Adrenal gland (tissue), 12 donors: Measurements from ENCODE around the gene CYP2J2. TPM values are rescaled to one million over a fixed set of nuclear protein-coding genes. Genes with fewer than 3 reads are reported as not detected.

Experiments used
- DNase-seq, 7 donors: peaks; one replicate each; pipeline ENCODE4 v3.0.0-alpha.2; 2019 to 2020
- H3K27ac ChIP-seq, 5 donors: fragments of 200-600 bp; sonication (generic) in 4 of 5; 1 replicate in 3 of 5; 2 replicates in 2 of 5; pipeline versions ENCODE4 v1.5.1 to v1.8.0; 2016 to 2020; ENCODE audit warnings: mild to moderate bottlenecking in 1 of 5
- H3K27me3 ChIP-seq: fragments of 200-600 bp; 2 replicates; pipeline ENCODE4 v1.8.0; 2021
- H3K36me3 ChIP-seq, 2 donors: fragments of 200-600 bp; replicated peaks in 1 of 2; 1 replicate in 1 of 2; 2 replicates in 1 of 2; pipeline versions ENCODE4 v1.5.1 to v1.8.0; 2018 to 2022
- H3K4me1 ChIP-seq, 2 donors: fragments of 200-600 bp; replicated peaks in 1 of 2; 1 replicate in 1 of 2; 2 replicates in 1 of 2; pipeline versions ENCODE4 v1.5.1 to v1.8.0; 2018 to 2021
- H3K4me3 ChIP-seq, 4 donors: fragments of 200-600 bp; sonication (generic) in 3 of 4; one replicate each; pipeline ENCODE4 v1.5.1; 2016 to 2018
- H3K9me3 ChIP-seq, 3 donors: fragments of 200-600 bp; sonication (generic) in 1 of 3; replicated peaks in 1 of 3; 1 replicate in 2 of 3; 2 replicates in 1 of 3; pipeline versions ENCODE4 v1.5.1 to v1.8.0; 2016 to 2021
- POLR2A ChIP-seq, 2 donors: fragments of 450-650 bp; IDR thresholded peaks; one replicate each; pipeline ENCODE4 v1.6.1; 2017; ENCODE audit warnings: antibody characterized with exemption in 2 of 2, mild to moderate bottlenecking in 2 of 2, moderate library complexity in 1 of 2
- WGBS, 4 donors: extraction: QIAGEN DNeasy Blood & Tissue Kit in 2 of 4; methylation state at CpG; one replicate each; pipeline versions ENCODE4 v1.1.5 to v1.1.7; 2013 to 2017; 5-methylcytosine and 5-hydroxymethylcytosine counted together
- intact Hi-C, 2 donors: fragments of 100-400 bp; cut with DNase I; formaldehyde crosslinking; loops; one replicate each; pipeline versions ENCODE4 v1.14.1 to v1.15.0; 2022 to 2023
- polyA plus RNA-seq, 3 donors: library from polyadenylated mRNA; stranded (reverse); fragments of 200-250 nt in 2 of 3; fragments of 350-450 nt in 1 of 3; fragmentation: Illumina TruSeq in 1 of 3; extraction: RNeasy Lipid Tissue Mini Kit (QIAGEN cat#74804) in 1 of 3; gene quantifications; one replicate each; pipeline ENCODE4 v1.2.3, GENCODE V29; 2013 to 2014
- total RNA-seq, 9 donors: library from RNA; depleted of rRNA in 4 of 9; stranded (reverse); fragments of >200 nt in 4 of 9; fragments of 120-200 nt in 1 of 9; fragmentation: NEBNext Ultra II Directional in 1 of 9; extraction: Animal tissue kit (Norgen Biotek cat#: 25700) in 1 of 9; gene quantifications; one replicate each; pipeline versions ENCODE4 v1.1.0 to v1.2.4, GENCODE V29; 2013 to 2023
- TF ChIP-seq, protein P1 (sequence below), 6 experiments: fragments of 450-650 bp in 4 of 6; fragments of 200-600 bp in 2 of 6; sonication (generic) in 1 of 6; IDR thresholded peaks; 1 replicate in 5 of 6; 2 replicates in 1 of 6; pipeline versions ENCODE4 v1.5.1 to v1.8.0; 2016 to 2021; ENCODE audit warnings: antibody characterized with exemption in 6 of 6, mild to moderate bottlenecking in 2 of 6, moderate library complexity in 1 of 6
- donor health status: healthy with polysubstance abuse.
- donor health status: Bipolar disorder and iron deficiency.
- donor health status: DM: yes; HTN: yes; CAD: no.
- donor health status: DM: no; HTN: no; CAD: no.
- donor health status: DM: no; HTN: no; CAD: no.
- donor health status: DM: yes; HTN: yes; CAD: no.

The CYP2J2 gene
- total and polyA plus RNA-seq, 12 donors: 0.14 to 1.0 (median 0.44) TPM; not detected in 1

DNA sequence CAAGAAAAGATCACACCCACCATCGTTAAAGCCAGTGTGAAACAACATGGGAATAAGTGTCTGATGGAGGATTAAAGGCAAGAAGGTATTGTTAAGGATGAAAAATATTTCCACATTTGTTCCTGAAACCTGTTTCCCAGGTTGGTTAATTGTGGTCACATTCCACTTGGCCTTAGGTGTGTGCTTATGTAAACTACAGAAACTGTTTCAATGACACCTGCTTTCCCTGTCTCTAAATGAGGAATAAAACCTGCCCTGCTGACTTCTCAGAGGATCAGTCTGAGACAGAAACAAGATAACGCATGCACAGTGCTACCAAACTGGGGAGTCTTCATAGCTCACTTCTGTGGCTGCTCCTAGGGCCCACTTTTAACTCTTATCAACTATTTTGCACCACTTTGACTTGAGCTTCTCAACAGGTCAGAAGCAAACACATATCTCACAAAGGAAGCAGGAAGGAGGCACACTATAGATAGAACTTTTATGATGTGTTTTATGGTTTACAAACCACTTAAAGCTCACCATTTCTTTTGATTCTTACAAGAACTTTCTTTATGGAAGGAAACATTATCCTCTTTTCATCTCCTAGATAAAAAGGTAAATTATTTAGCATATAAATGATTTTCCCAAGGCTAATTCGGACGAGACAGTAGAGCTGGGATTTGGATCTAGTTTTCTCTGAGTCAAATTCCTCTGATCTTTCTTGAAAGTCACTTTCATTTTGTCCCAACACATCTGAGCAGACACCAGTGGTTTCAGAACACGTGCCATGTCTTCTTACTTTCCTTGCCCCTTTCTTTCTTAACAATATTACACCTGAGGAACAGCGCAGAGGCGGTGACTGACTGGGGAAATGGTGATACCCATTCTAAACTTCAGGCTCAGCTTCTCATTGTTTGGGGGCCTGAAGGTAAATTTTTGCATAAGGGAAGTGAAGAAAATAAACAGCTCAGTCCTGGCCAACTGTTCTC lies 33.4 kb downstream of the CYP2J2 start:
- Histone ChIP-seq H3K27me3 (no peaks in the 10 kb centered on the region), H3K27ac (no peak overlapping the region), H3K4me1 (no peaks in the 10 kb centered on the region), H3K36me3 (no peaks in the 10 kb centered on the region), H3K9me3 (no peaks in the 10 kb centered on the region), H3K4me3 (no peak overlapping the region)
- TF ChIP-seq, protein P1, sequence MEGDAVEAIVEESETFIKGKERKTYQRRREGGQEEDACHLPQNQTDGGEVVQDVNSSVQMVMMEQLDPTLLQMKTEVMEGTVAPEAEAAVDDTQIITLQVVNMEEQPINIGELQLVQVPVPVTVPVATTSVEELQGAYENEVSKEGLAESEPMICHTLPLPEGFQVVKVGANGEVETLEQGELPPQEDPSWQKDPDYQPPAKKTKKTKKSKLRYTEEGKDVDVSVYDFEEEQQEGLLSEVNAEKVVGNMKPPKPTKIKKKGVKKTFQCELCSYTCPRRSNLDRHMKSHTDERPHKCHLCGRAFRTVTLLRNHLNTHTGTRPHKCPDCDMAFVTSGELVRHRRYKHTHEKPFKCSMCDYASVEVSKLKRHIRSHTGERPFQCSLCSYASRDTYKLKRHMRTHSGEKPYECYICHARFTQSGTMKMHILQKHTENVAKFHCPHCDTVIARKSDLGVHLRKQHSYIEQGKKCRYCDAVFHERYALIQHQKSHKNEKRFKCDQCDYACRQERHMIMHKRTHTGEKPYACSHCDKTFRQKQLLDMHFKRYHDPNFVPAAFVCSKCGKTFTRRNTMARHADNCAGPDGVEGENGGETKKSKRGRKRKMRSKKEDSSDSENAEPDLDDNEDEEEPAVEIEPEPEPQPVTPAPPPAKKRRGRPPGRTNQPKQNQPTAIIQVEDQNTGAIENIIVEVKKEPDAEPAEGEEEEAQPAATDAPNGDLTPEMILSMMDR (IDR thresholded peaks at IDR 0.05): no peak
- no peak for TF ChIP-seq POLR2A (IDR thresholded peaks at IDR 0.05)
- no peak for DNase-seq
- intact Hi-C loops: no loop called here
- WGBS, 4 donors: 80 to 92% (median 90%) methylated on average over 7 of the region's 7 CpGs

DNA sequence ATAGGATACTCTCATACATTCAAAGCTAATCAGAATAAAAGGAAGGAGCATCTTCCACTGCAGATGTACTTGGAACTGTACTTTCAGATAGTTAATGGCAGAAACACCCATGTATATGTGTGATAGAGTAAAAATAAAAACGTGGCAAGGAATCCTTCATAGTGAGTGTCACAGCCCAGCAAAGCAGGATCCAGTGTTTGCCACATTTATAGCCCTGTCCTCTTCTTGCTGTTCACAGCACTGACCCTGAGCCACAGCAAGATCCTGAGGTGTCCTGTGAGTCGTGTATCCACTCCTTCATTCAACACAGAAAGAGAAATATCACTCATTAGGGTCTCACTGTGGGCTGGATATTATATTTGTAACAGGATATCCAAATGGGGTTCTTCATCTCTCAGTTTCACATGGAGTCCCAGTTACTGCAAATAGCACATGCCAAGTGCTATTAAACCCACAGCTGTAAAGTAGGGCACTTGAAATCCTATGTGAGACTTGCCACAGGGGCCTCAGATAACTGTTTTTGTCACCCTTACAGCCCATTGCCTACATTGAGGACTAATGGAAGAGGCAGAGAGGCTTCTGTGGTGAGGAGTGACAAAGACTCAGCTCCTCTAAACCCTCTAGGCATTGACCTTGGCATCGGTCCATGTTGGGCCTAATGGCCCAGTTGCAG lies 41.3 kb downstream of the CYP2J2 start:
- WGBS, 4 donors: 39 to 47% (median 42%) methylated on average over 3 of the region's 3 CpGs
- no peak overlapping the region for H3K27ac ChIP-seq

DNA sequence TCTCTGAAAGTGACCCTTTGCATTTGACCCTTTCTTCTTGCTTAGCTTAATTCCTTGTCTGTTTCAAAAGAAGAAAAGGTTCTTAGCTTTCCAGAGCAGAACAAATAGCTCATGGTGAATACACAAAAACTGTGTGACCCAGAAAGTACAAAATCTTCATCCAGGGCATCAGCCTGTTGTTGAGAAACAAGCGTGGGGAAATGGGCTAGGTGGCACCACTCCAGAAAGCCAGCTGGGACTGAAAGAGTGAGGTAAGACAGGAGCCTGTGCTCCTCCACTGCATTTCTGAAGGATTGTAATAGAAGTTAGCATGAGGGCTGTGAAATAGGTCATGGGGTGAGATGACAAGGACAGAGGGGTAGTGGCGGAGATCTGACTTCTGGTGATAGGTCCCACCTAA lies 45.8 kb downstream of the CYP2J2 start:
- peak in 3 of 7 donors; percentile 23 to 56 (median 24) for DNase-seq
- Histone ChIP-seq H3K27me3 (no peaks in the 10 kb centered on the region), H3K4me3 (no peak overlapping the region), H3K27ac (no peak overlapping the region), H3K9me3 (no peaks in the 10 kb centered on the region), H3K4me1 (no peaks in the 10 kb centered on the region), H3K36me3 (no peaks in the 10 kb centered on the region)
- TF ChIP-seq, protein P1 (IDR thresholded peaks at IDR 0.05): no peak
- TF ChIP-seq POLR2A (IDR thresholded peaks at IDR 0.05): no peak
- intact Hi-C loops: no loop called here
- WGBS, 4 donors: 77 to 95% (median 89%) methylated on average over 2 of the region's 2 CpGs

More for the DNA sequence above, 41.3 kb downstream of the CYP2J2 start:
- Histone ChIP-seq H3K36me3 (no peaks in the 10 kb centered on the region), H3K9me3 (no peaks in the 10 kb centered on the region), H3K4me3 (no peak overlapping the region), H3K4me1 (no peaks in the 10 kb centered on the region), H3K27me3 (no peaks in the 10 kb centered on the region)
- intact Hi-C loops: no loop called here
- DNase-seq: no peak
- no peak for TF ChIP-seq POLR2A (IDR thresholded peaks at IDR 0.05)
- TF ChIP-seq, protein P1 (IDR thresholded peaks at IDR 0.05): no peak

DNA sequence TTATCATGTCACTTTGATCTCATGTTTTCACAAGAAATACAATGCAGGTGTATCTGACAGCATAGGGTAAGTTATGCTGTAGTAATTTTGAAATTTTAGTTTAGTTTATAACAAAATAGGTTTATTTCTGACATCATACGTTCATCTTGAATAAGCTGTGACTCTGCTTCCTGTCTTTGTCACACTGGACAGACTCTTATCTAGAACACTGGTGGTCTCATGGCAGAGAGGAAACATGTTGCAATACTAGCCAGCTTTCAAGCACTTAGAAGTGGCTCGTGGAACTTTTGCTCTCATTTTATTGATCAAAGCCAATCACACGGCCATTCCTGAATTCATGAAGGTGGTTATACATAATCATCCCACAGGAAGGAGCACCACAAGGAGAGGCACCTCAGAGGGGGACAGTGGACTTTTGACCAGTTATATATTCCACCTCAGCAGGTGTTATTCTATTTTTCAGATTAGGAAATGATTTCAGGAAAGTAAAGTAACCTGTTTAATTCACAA lies 46.5 kb downstream of the CYP2J2 start:
- intact Hi-C loops: no loop called here
- no peaks in the 10 kb centered on the region for H3K9me3 ChIP-seq
- WGBS, 4 donors: 58 to 69% (median 63%) methylated on average over 3 of the region's 3 CpGs
- no peaks in the 10 kb centered on the region for H3K36me3 ChIP-seq
- no peak overlapping the region for H3K4me3 ChIP-seq
- H3K4me1 ChIP-seq: no peaks in the 10 kb centered on the region
- DNase-seq: no peak
- H3K27ac ChIP-seq: no peak overlapping the region
- no peaks in the 10 kb centered on the region for H3K27me3 ChIP-seq
- TF ChIP-seq, protein P1 (IDR thresholded peaks at IDR 0.05): no peak
- no peak for TF ChIP-seq POLR2A (IDR thresholded peaks at IDR 0.05)
